ENCODE data around the gene AGL. TPM values are rescaled to one million over a fixed set of nuclear protein-coding genes. Genes with fewer than 3 reads are reported as not detected.
"Not testable (repeated sequence)": the region's sequence is repeated elsewhere in the genome, so short reads cannot be mapped to it uniquely, and the experiment has no call there.

AGL gene
- total and polyA plus RNA-seq, 2 of the 4 experiments (the other 2 are of a cell fraction), result 2.4 to 7.0 TPM

DNA sequence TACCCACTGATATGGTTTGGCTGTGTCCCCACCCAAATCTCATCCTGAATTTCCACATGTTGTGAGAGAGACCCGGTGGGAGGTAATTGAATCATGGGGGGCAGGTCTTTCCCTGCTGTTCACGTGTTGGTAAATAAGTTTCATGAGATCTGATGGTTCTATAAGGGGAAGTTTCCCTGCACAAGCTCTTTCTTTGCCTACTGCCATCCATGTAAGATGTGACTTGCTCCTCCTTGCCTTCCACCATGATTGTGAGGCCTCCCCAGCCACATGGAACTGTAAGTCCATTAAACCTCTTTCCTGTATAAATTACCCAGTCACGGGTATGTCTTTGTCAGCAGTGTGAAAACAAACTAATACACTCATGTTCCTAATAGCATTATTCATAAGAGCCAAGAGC, 9.8 kb upstream of the AGL start:
- H3K56ac ChIP-seq (ENCODE audit: extremely low read depth, insufficient read depth, low read length); H3K18ac ChIP-seq (ENCODE audit: low read depth, low read length); intact Hi-C loops (cut with micrococcal nuclease); H4K5ac ChIP-seq (ENCODE audit: low read depth, low read length); H2BK5ac ChIP-seq (ENCODE audit: low read depth, low read length, poor library complexity, severe bottlenecking); H3K14ac ChIP-seq (replicated peaks; ENCODE audit: low read depth, low read length); H2BK120ac ChIP-seq (ENCODE audit: low read depth, low read length); H3K9ac ChIP-seq (ENCODE audit: low read depth, low read length); H2AK5ac ChIP-seq (ENCODE audit: low read depth, low read length); H3K36me3 ChIP-seq (ENCODE audit: control insufficient read depth, insufficient read depth, low read length); H3K9me3 ChIP-seq (ENCODE audit: control insufficient read depth, insufficient read depth, low read length); H2AFZ ChIP-seq (replicated peaks; ENCODE audit: low read length, poor library complexity); H3K4ac ChIP-seq (ENCODE audit: low read depth, low read length); BruUV-seq (replicated peaks); H3K4me2 ChIP-seq (ENCODE audit: low read depth, low read length); H3K23ac ChIP-seq (ENCODE audit: low read depth, low read length); H2BK20ac ChIP-seq (ENCODE audit: low read depth, low read length); ATAC-seq (ENCODE audit: low read depth); H3K9me1 ChIP-seq (ENCODE audit: insufficient read depth, low read length); H3K27ac ChIP-seq (ENCODE audit: insufficient read depth, low read length); H3K4me1 ChIP-seq (ENCODE audit: control insufficient read depth, insufficient read depth, low read length); H3K79me1 ChIP-seq (ENCODE audit: low read depth in 1 of 2, low read length in 2 of 2); in situ Hi-C loops (cut with MboI; ENCODE audit: low sequenced_read_pairs); H3K4me3 ChIP-seq (ENCODE audit: insufficient read depth, low read depth, low read length); dilution Hi-C loops (cut with HindIII; ENCODE audit: low sequenced_read_pairs, unreplicated experiment); H4K91ac ChIP-seq (ENCODE audit: insufficient read depth, low read depth, low read length); H2AK9ac ChIP-seq (replicated peaks; ENCODE audit: low read depth, low read length, poor library complexity); CTCF ChIA-PET; H4K8ac ChIP-seq (ENCODE audit: low read depth in 2 of 2, low read length in 2 of 2); DNase-seq; POLR2A ChIA-PET (ENCODE audit: unreplicated experiment); H3K27me3 ChIP-seq (ENCODE audit: control insufficient read depth, insufficient read depth, low read length); H2BK15ac ChIP-seq (ENCODE audit: low read depth, low read length); H4K20me1 ChIP-seq (ENCODE audit: insufficient read depth, low read length): not testable (repeated sequence)
- no CpG with 5 or more reads among the region's 3 CpGs for WGBS, 2 experiments (ENCODE audit: extremely low coverage in 2 of 2, insufficient read length in 1 of 2)

Measured in IMR-90 (cell line).